Uterus (tissue), 4 donors: ENCODE data around the gene VAV1. TPM values are rescaled to one million over a fixed set of nuclear protein-coding genes. Genes with fewer than 3 reads are reported as not detected.
"Not testable (repeated sequence)": the region's sequence is repeated elsewhere in the genome, so short reads cannot be mapped to it uniquely, and the experiment has no call there.

Experiments used
- DNase-seq, 2 donors: peaks; one replicate each; pipeline ENCODE4 v3.0.0-alpha.2; 2019 to 2020
- H3K27ac ChIP-seq, 2 donors: fragments of 200-600 bp; sonication (generic); 1 replicate in 1 of 2; 2 replicates in 1 of 2; pipeline ENCODE4 v1.5.1; 2016 to 2018
- H3K27me3 ChIP-seq, 2 donors: fragments of 200-600 bp; sonication (generic); one replicate each; pipeline ENCODE4 v1.5.1; 2018 to 2019; ENCODE audit warnings: control low read depth in 1 of 2
- H3K36me3 ChIP-seq, 2 donors: fragments of 200-600 bp; sonication (generic); one replicate each; pipeline ENCODE4 v1.5.1; 2019; ENCODE audit warnings: control low read depth in 1 of 2
- H3K4me1 ChIP-seq, 2 donors: fragments of 200-600 bp; sonication (generic); one replicate each; pipeline ENCODE4 v1.5.1; 2018 to 2019; ENCODE audit warnings: control low read depth in 1 of 2
- H3K4me3 ChIP-seq, 2 donors: fragments of 200-600 bp; sonication (generic); 1 replicate in 1 of 2; 2 replicates in 1 of 2; pipeline ENCODE4 v1.5.1; 2018 to 2019; ENCODE audit warnings: mild to moderate bottlenecking in 1 of 2
- H3K9me3 ChIP-seq, 2 donors: fragments of 200-600 bp; sonication (generic); one replicate each; pipeline ENCODE4 v1.5.1; 2019; ENCODE audit warnings: control low read depth in 1 of 2
- POLR2A ChIP-seq, 2 donors: fragments of 450-650 bp; IDR thresholded peaks; one replicate each; pipeline ENCODE4 v1.6.1; 2016; ENCODE audit warnings: antibody characterized with exemption in 2 of 2, mild to moderate bottlenecking in 1 of 2, moderate library complexity in 1 of 2
- intact Hi-C: fragments of 100-400 bp; cut with DNase I; formaldehyde crosslinking; loops from one replicate; pipeline ENCODE4 v1.15.1; 2023; ENCODE audit warnings: low total_unique reads
- total RNA-seq, 4 donors: library from RNA; depleted of rRNA in 3 of 4; stranded (reverse); fragments of >200 nt in 3 of 4; gene quantifications; one replicate each; pipeline versions ENCODE4 v1.1.0 to v1.2.4, GENCODE V29; 2014 to 2023
- TF ChIP-seq, protein P1 (sequence below), 4 experiments: fragments of 200-600 bp in 2 of 4; fragments of 450-650 bp in 2 of 4; sonication (generic) in 2 of 4; IDR thresholded peaks; one replicate each; pipeline ENCODE4 v1.5.1; 2016 to 2019; ENCODE audit warnings: antibody characterized with exemption in 4 of 4, mild to moderate bottlenecking in 2 of 4, moderate library complexity in 1 of 4
- donor health status: DM: yes; HTN: yes; CAD: no.

The VAV1 gene
- total RNA-seq, 4 donors from 2014 or later = 0.29 to 7.9 (median 4.6) TPM

- H3K27ac ChIP-seq = peak overlapping the region in 1 of 2 donors; percentile 87
- TF ChIP-seq, protein P1, sequence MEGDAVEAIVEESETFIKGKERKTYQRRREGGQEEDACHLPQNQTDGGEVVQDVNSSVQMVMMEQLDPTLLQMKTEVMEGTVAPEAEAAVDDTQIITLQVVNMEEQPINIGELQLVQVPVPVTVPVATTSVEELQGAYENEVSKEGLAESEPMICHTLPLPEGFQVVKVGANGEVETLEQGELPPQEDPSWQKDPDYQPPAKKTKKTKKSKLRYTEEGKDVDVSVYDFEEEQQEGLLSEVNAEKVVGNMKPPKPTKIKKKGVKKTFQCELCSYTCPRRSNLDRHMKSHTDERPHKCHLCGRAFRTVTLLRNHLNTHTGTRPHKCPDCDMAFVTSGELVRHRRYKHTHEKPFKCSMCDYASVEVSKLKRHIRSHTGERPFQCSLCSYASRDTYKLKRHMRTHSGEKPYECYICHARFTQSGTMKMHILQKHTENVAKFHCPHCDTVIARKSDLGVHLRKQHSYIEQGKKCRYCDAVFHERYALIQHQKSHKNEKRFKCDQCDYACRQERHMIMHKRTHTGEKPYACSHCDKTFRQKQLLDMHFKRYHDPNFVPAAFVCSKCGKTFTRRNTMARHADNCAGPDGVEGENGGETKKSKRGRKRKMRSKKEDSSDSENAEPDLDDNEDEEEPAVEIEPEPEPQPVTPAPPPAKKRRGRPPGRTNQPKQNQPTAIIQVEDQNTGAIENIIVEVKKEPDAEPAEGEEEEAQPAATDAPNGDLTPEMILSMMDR (IDR thresholded peaks at IDR 0.05) = no peak
- no peak for TF ChIP-seq POLR2A (IDR thresholded peaks at IDR 0.05)
- H3K9me3 ChIP-seq = no peaks in the 10 kb centered on the region
- no peak overlapping the region for H3K4me3 ChIP-seq
- peaks cover 3 to 21% of the 10 kb centered on the region in 2 donors for H3K4me1 ChIP-seq
- no peaks in the 10 kb centered on the region for H3K27me3 ChIP-seq
- no peak for DNase-seq
- no peaks in the 10 kb centered on the region for H3K36me3 ChIP-seq
- intact Hi-C loops = no loop called here
These were observed 26.5 kb upstream of the VAV1 start for GRCh38 chr19:6745965-6746364.

- not testable (repeated sequence) for H3K4me3 ChIP-seq
- H3K4me1 ChIP-seq = peaks cover 3 to 17% of the 10 kb centered on the region in 2 donors
These were observed 24.0 kb upstream of the VAV1 start for GRCh38 chr19:6748543-6748942.

DNA sequence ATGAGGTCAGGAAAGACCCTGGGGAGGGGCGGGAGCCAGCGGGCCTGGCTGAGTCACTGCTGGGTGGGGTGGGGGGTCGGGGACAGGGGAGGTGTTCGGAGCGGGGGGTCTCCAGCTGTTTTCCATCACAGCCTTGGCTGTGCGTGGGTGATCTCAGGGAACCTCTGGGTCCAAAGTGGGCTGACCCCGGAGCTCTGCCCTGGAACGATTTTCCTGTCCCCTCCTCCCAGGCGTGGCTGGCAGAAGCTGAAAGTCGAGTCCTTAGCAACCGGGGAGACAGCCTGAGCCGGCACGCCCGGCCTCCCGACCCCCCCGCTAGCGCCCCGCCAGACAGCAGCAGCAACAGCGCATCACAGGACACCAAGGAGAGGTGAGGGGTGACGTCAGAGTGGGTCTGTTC is 22.4 kb upstream of the VAV1 start:
- Histone ChIP-seq H3K36me3 (no peaks in the 10 kb centered on the region), H3K4me1 (peaks cover 3 to 12% of the 10 kb centered on the region in 2 donors), H3K4me3 (no peak overlapping the region), H3K27ac (no peak overlapping the region), H3K9me3 (no peaks in the 10 kb centered on the region), H3K27me3 (no peaks in the 10 kb centered on the region)
- TF ChIP-seq POLR2A (IDR thresholded peaks at IDR 0.05) = no peak
- peak in 1 of 2 donors; percentile 64 for DNase-seq
- intact Hi-C loops = no loop called here

More at GRCh38 chr19:6748543-6748942, 24.0 kb upstream of the VAV1 start:
- DNase-seq, H3K36me3 ChIP-seq, H3K27ac ChIP-seq, H3K9me3 ChIP-seq, H3K27me3 ChIP-seq, intact Hi-C loops: not testable (repeated sequence)

GRCh38 chr19:6751189-6751588 is 21.3 kb upstream of the VAV1 start:
- Histone ChIP-seq H3K9me3 (no peaks in the 10 kb centered on the region), H3K36me3 (no peaks in the 10 kb centered on the region), H3K4me1 (peaks cover 0 to 6% of the 10 kb centered on the region in 2 donors), H3K27me3 (no peaks in the 10 kb centered on the region), H3K27ac (no peak overlapping the region), H3K4me3 (no peak overlapping the region)
- intact Hi-C loops = no loop called here
- TF ChIP-seq POLR2A (IDR thresholded peaks at IDR 0.05) = no peak
- TF ChIP-seq, protein P1 (IDR thresholded peaks at IDR 0.05) = no peak
- no peak for DNase-seq

GRCh38 chr19:6752256-6753177 is 20.0 kb upstream of the VAV1 start:
- intact Hi-C loops = no loop called here
- H3K27me3 ChIP-seq = no peaks in the 10 kb centered on the region
- TF ChIP-seq POLR2A (IDR thresholded peaks at IDR 0.05) = no peak
- TF ChIP-seq, protein P1 (IDR thresholded peaks at IDR 0.05) = no peak
- H3K4me1 ChIP-seq = peaks cover 0 to 6% of the 10 kb centered on the region in 2 donors
- no peak overlapping the region for H3K27ac ChIP-seq
- no peaks in the 10 kb centered on the region for H3K36me3 ChIP-seq
- H3K9me3 ChIP-seq = no peaks in the 10 kb centered on the region
- H3K4me3 ChIP-seq = peak overlapping the region in 1 of 2 donors; percentile 26
- no peak for DNase-seq
